ENCODE measurements around the gene KLHL29.

- TF ChIP-seq EZH2 (optimal IDR thresholded peaks at IDR 0.05; ENCODE audit: low read depth, low read length) (no peak), EZH2phosphoT487 (IDR thresholded peaks at IDR 0.05; ENCODE audit: low read length) (no peak)
Measured at GRCh38 chr2:23707096-23707495, 322.1 kb downstream of the KLHL29 start.
